Liver (tissue), 9 donors: Measurements from ENCODE around the gene PDK2. TPM values are rescaled to one million over a fixed set of nuclear protein-coding genes. Genes with fewer than 3 reads are reported as not detected.

ENCODE experiments used
- DNase-seq: peaks from one replicate; pipeline ENCODE4 v3.0.0-alpha.2; 2017; ENCODE audit warnings: low spot score
- H3K27ac ChIP-seq, 2 donors: one replicate each; pipeline ENCODE4 v1.7.0; 2013; ENCODE audit warnings: inconsistent platforms in 2 of 2, low read length in 2 of 2, control low read depth in 1 of 2, low read depth in 1 of 2, mild to moderate bottlenecking in 1 of 2
- H3K27me3 ChIP-seq, 4 donors: one replicate each; pipeline versions ENCODE4 v1.6.1 to v1.7.0; 2013; ENCODE audit warnings: low read length in 3 of 4, inconsistent platforms in 1 of 4, mild to moderate bottlenecking in 1 of 4, moderate library complexity in 1 of 4; ENCODE audit not compliant: control insufficient read depth in 4 of 4, insufficient read depth in 4 of 4
- H3K36me3 ChIP-seq, 4 donors: one replicate each; pipeline versions ENCODE4 v1.6.1 to v1.7.0; 2013; ENCODE audit warnings: low read length in 3 of 4, mild to moderate bottlenecking in 3 of 4, low read depth in 1 of 4, moderate library complexity in 1 of 4; ENCODE audit not compliant: control insufficient read depth in 4 of 4, insufficient read depth in 3 of 4
- H3K4me1 ChIP-seq, 4 donors: one replicate each; pipeline versions ENCODE4 v1.6.1 to v1.7.0; 2013; ENCODE audit warnings: low read length in 3 of 4, mild to moderate bottlenecking in 3 of 4, moderate library complexity in 1 of 4; ENCODE audit not compliant: control insufficient read depth in 4 of 4, insufficient read depth in 4 of 4
- H3K4me3 ChIP-seq, 3 donors: one replicate each; pipeline versions ENCODE4 v1.6.1 to v1.7.0; 2013; ENCODE audit warnings: low read length in 3 of 3, control low read depth in 1 of 3, low read depth in 1 of 3, mild to moderate bottlenecking in 1 of 3
- H3K9ac ChIP-seq, 2 donors: one replicate each; pipeline ENCODE4 v1.7.0; 2013; ENCODE audit warnings: low read length in 2 of 2, mild to moderate bottlenecking in 2 of 2, moderate library complexity in 2 of 2, control low read depth in 1 of 2, low read depth in 1 of 2
- H3K9me3 ChIP-seq, 4 donors: one replicate each; pipeline versions ENCODE4 v1.6.1 to v1.7.0; 2013; ENCODE audit warnings: low read length in 3 of 4; ENCODE audit not compliant: control insufficient read depth in 4 of 4
- EGR1 ChIP-seq, 2 donors: IDR thresholded peaks; 2 replicates each; pipeline ENCODE4 v1.6.1; 2016 to 2018; ENCODE audit warnings: antibody characterized with exemption in 2 of 2, low read depth in 2 of 2
- FOXA1 ChIP-seq: IDR thresholded peaks from 2 replicates; pipeline ENCODE4 v1.6.1; 2016; ENCODE audit warnings: antibody characterized with exemption
- FOXA2 ChIP-seq: IDR thresholded peaks from 2 replicates; pipeline ENCODE4 v1.6.1; 2016; ENCODE audit warnings: antibody characterized with exemption
- GABPA ChIP-seq, 2 donors: IDR thresholded peaks in 1 of 2; conservative IDR thresholded peaks in 1 of 2; 2 replicates each; pipeline ENCODE4 v1.6.1; 2016; ENCODE audit warnings: antibody characterized with exemption in 2 of 2, mild to moderate bottlenecking in 1 of 2, moderate library complexity in 1 of 2
- HNF4A ChIP-seq, 2 donors: conservative IDR thresholded peaks; 2 replicates each; pipeline ENCODE4 v1.6.1; 2016; ENCODE audit warnings: antibody characterized with exemption in 2 of 2, mild to moderate bottlenecking in 2 of 2
- HNF4G ChIP-seq: IDR thresholded peaks from 2 replicates; pipeline ENCODE4 v1.6.1; 2016; ENCODE audit warnings: antibody characterized with exemption
- JUND ChIP-seq, 2 donors: IDR thresholded peaks; 2 replicates each; pipeline ENCODE4 v1.6.1; 2016; ENCODE audit warnings: antibody characterized with exemption in 2 of 2
- NR2F2 ChIP-seq: IDR thresholded peaks from 2 replicates; pipeline ENCODE4 v1.6.1; 2016; ENCODE audit warnings: antibody characterized with exemption
- RAD21 ChIP-seq, 2 donors: IDR thresholded peaks; 2 replicates each; pipeline ENCODE4 v1.6.1; 2016; ENCODE audit warnings: antibody characterized with exemption in 2 of 2, mild to moderate bottlenecking in 2 of 2
- RXRA ChIP-seq, 2 donors: IDR thresholded peaks; 2 replicates each; pipeline ENCODE4 v1.6.1; 2017 to 2018; ENCODE audit warnings: antibody characterized with exemption in 2 of 2, mild to moderate bottlenecking in 1 of 2
- SP1 ChIP-seq: IDR thresholded peaks from 2 replicates; pipeline ENCODE4 v1.6.1; 2018; ENCODE audit warnings: antibody characterized with exemption, mild to moderate bottlenecking
- TAF1 ChIP-seq: conservative IDR thresholded peaks from 2 replicates; pipeline ENCODE4 v1.6.1; 2016; ENCODE audit warnings: antibody characterized with exemption, mild to moderate bottlenecking
- YY1 ChIP-seq: IDR thresholded peaks from 2 replicates; pipeline ENCODE4 v1.6.1; 2016; ENCODE audit warnings: antibody characterized with exemption, mild to moderate bottlenecking
- WGBS: extraction: QIAGEN DNeasy Blood & Tissue Kit; methylation state at CpG from one replicate; pipeline ENCODE4 v1.1.7; 2013; 5-methylcytosine and 5-hydroxymethylcytosine counted together
- polyA plus RNA-seq, 2 donors: library from polyadenylated mRNA; stranded (reverse) in 1 of 2; unstranded in 1 of 2; fragments of 200-250 nt in 1 of 2; fragments of >200 nt in 1 of 2; fragmentation: Nextera tagmentation in 1 of 2; extraction: Ambion mirVana in 1 of 2; gene quantifications; one replicate each; pipeline versions ENCODE4 v1.2.1 to v1.2.3, GENCODE V29; 2013 to 2015
- total RNA-seq, 2 donors: library from RNA; depleted of rRNA; stranded (reverse); fragments of >200 nt; gene quantifications; one replicate each; pipeline ENCODE4 v1.2.3, GENCODE V29; 2014
- TF ChIP-seq, protein P1 (sequence below): fragments of 150-350 bp; IDR thresholded peaks from 2 replicates; pipeline ENCODE4 v1.5.1; 2017; ENCODE audit warnings: improper control_type of control experiment, low read depth, low read length; ENCODE audit not compliant: missing input control
- TF ChIP-seq, protein P2 (sequence below): IDR thresholded peaks from 2 replicates; pipeline ENCODE4 v1.6.1; 2016; ENCODE audit warnings: antibody characterized with exemption
- TF ChIP-seq, protein P3 (sequence below): IDR thresholded peaks from 2 replicates; pipeline ENCODE4 v1.6.1; 2016; ENCODE audit warnings: antibody characterized with exemption
- donor health status: healthy.
- donor health status: healthy.
- donor health status: healthy.
- donor health status: healthy.
- donor health status: healthy.

PDK2 gene
- total and polyA plus RNA-seq, 4 donors = 8.6 to 36.6 (median 28.5) TPM

DNA sequence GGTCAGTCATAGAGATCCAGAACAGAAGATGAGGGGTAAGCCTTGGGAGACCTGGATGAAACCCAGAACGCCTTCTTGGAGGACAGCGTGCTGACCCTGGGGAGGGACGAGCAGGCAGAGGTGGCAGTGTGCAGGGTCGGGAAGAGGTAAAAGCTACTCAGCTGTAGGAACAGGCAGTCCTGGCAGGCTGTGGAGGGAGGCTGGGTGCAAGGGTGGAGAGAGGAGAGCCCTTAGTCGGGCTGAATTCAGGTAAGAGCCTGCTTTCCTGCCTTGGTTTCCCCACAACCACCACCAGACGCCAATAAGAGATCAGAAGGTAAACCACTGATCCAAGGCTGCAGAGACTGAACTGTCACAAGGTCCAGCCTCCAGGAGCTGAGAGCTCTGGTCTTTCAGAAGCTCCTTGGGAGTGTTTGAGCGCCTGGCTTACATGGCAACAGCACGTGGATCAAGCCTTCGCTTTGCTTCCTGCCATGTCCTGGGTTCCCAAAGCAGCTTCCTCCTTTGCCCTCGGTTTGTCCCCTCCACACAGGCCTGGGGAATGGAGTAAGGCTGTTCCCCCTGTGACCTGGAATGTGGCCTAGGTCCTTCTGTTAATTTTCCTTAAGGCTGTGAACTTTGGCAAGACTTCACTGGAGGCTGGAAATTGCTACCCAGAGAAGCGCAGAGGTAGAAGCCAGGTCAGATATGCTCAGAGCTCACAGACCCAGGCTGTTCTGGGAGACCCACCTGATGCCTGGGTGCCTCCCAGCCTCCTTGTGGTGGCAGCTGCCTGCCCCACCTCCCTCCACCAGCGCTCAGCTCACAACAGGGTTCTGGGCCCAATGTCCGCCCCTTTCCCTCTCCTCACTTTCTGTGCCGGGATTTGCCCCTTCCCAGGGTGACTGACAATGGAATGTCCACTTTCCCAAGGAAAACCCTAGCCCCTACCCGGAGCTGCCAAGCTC, 3.9 kb upstream of the PDK2 start:
- no peak for DNase-seq
- Histone ChIP-seq H3K27me3 (no peaks in the 10 kb centered on the region), H3K4me1 (peaks cover 3 to 13% (median 9%) of the 10 kb centered on the region in 4 donors), H3K4me3 (no peak overlapping the region), H3K27ac (no peak overlapping the region), H3K36me3 (no peaks in the 10 kb centered on the region), H3K9me3 (no peaks in the 10 kb centered on the region), H3K9ac (no peak overlapping the region)
- TF ChIP-seq FOXA1 (no peak), HNF4G (no peak), GABPA (IDR thresholded peaks at IDR 0.05 in 1 of 2, conservative IDR thresholded peaks at IDR 0.05 in 1 of 2) (no peak), TAF1 (no peak), HNF4A (conservative IDR thresholded peaks at IDR 0.05) (no peak), EGR1 (IDR thresholded peaks at IDR 0.05; ENCODE audit: low read depth in 2 of 2) (no peak), JUND (IDR thresholded peaks at IDR 0.05) (no peak), SP1 (no peak), RAD21 (IDR thresholded peaks at IDR 0.05) (no peak), YY1 (no peak), FOXA2 (no peak), NR2F2 (no peak), RXRA (IDR thresholded peaks at IDR 0.05) (no peak)
- TF ChIP-seq, protein P1, sequence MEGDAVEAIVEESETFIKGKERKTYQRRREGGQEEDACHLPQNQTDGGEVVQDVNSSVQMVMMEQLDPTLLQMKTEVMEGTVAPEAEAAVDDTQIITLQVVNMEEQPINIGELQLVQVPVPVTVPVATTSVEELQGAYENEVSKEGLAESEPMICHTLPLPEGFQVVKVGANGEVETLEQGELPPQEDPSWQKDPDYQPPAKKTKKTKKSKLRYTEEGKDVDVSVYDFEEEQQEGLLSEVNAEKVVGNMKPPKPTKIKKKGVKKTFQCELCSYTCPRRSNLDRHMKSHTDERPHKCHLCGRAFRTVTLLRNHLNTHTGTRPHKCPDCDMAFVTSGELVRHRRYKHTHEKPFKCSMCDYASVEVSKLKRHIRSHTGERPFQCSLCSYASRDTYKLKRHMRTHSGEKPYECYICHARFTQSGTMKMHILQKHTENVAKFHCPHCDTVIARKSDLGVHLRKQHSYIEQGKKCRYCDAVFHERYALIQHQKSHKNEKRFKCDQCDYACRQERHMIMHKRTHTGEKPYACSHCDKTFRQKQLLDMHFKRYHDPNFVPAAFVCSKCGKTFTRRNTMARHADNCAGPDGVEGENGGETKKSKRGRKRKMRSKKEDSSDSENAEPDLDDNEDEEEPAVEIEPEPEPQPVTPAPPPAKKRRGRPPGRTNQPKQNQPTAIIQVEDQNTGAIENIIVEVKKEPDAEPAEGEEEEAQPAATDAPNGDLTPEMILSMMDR = no peak
- TF ChIP-seq, protein P2, sequence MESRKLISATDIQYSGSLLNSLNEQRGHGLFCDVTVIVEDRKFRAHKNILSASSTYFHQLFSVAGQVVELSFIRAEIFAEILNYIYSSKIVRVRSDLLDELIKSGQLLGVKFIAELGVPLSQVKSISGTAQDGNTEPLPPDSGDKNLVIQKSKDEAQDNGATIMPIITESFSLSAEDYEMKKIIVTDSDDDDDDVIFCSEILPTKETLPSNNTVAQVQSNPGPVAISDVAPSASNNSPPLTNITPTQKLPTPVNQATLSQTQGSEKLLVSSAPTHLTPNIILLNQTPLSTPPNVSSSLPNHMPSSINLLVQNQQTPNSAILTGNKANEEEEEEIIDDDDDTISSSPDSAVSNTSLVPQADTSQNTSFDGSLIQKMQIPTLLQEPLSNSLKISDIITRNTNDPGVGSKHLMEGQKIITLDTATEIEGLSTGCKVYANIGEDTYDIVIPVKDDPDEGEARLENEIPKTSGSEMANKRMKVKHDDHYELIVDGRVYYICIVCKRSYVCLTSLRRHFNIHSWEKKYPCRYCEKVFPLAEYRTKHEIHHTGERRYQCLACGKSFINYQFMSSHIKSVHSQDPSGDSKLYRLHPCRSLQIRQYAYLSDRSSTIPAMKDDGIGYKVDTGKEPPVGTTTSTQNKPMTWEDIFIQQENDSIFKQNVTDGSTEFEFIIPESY = no peak
- TF ChIP-seq, protein P3, sequence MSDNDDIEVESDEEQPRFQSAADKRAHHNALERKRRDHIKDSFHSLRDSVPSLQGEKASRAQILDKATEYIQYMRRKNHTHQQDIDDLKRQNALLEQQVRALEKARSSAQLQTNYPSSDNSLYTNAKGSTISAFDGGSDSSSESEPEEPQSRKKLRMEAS = no peak
- WGBS = 75% methylated on average over 15 of the region's 15 CpGs

DNA sequence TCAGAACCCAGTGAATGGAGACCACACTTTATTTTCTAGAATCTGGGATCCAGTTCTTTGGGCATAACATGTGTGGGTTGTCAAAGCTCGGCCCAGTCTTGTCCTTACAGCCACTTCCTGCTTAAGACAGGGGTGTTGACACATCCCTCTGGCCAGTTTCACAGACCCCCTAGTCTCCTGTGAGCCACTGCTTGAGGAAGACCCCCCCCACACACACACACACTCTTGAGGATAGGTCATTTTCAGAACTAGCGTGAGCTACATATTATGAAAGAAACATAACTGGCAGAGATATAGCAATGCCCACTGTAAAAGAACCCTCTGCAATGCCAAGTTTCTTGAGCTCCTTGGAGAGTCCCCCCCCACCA, 3.2 kb upstream of the PDK2 start:
- DNase-seq = no peak
- no peak overlapping the region for H3K9ac ChIP-seq
- WGBS = 74% methylated on average over 2 of the region's 2 CpGs
- H3K27ac ChIP-seq = no peak overlapping the region
- H3K27me3 ChIP-seq = no peaks in the 10 kb centered on the region
- peaks cover 7 to 20% (median 16%) of the 10 kb centered on the region in 4 donors for H3K4me1 ChIP-seq
- no peak for TF ChIP-seq HNF4G
- H3K36me3 ChIP-seq = no peaks in the 10 kb centered on the region
- H3K9me3 ChIP-seq = no peaks in the 10 kb centered on the region
- no peak overlapping the region for H3K4me3 ChIP-seq
